Measurements from ENCODE around the gene MANBA.

Gene MANBA

GRCh38 chr4:102760645-102761295, at the start of gene MANBA:
Gene MANBA, minus strand, starts transcription at chr4:102760968. Its CDS starts 74 bp downstream, at chr4:102760894.
- H3K4me3 ChIP-seq (ENCODE audit: low read depth, low read length), result peak within 1 kb of the TSS; percentile 79
- no peaks in the 10 kb centered on the region; the same call in 1 of the 2 replicates for H3K4me1 ChIP-seq (ENCODE audit: control insufficient read depth, insufficient read depth, low read length)
- H3K36me3 ChIP-seq (ENCODE audit: control insufficient read depth in 2 of 2, insufficient read depth in 1 of 2, low read length in 2 of 2), result no peaks in the 10 kb centered on the region
- ChIA-PET POLR2A (interaction anchor here (0.5 to 1.7 kb wide), 8 partner anchors 9 to 547 kb away, joined by 3 to 17 read pairs (median 4); partner anchors contain the start of genes CISD2 and UBE2D3), CTCF (interaction anchor here (0.7 kb wide), 1 partner anchor 271 kb away, joined by 4 read pairs; no protein-coding TSS in a partner anchor)
- peak within 1 kb of the TSS; percentile 42; the same call in 1 of the 2 replicates for H3K27ac ChIP-seq (ENCODE audit: extremely low read depth, low read depth, low read length)
- no peaks in the 10 kb centered on the region for H3K9me3 ChIP-seq (ENCODE audit: control insufficient read depth, insufficient read depth, low read depth, low read length)
- TF ChIP-seq ZSCAN30 (tag by site-specific recombination; IDR thresholded peaks at IDR 0.05) (0 out of 2 replicates have a peak, but pooled peaks have one; percentile 22), ZNF548 (tag by site-specific recombination; IDR thresholded peaks at IDR 0.05) (peak; percentile 93), REPIN1 (tag by site-specific recombination; IDR thresholded peaks at IDR 0.05; ENCODE audit: low read depth) (no peak), ZNF449 (tag by site-specific recombination; IDR thresholded peaks at IDR 0.05) (peak; percentile 60), GLIS1 (tag by site-specific recombination; IDR thresholded peaks at IDR 0.05) (peak; percentile 56; the same call in 1 of the 2 replicates), KLF9 (tag by site-specific recombination; IDR thresholded peaks at IDR 0.05; ENCODE audit: low read depth) (peak; percentile 86), ZNF398 (tag by site-specific recombination; IDR thresholded peaks at IDR 0.05) (0 out of 2 replicates have a peak, but pooled peaks have one; percentile 54), ZNF311 (tag by site-specific recombination; IDR thresholded peaks at IDR 0.05; ENCODE audit: borderline replicate concordance) (no peak), ZNF555 (tag by site-specific recombination; conservative IDR thresholded peaks at IDR 0.05) (no peak), ZNF600 (tag by site-specific recombination; IDR thresholded peaks at IDR 0.05) (peak; percentile 63), KLF8 (tag by site-specific recombination; IDR thresholded peaks at IDR 0.05) (peak; percentile 82), AEBP2 (tag by site-specific recombination; IDR thresholded peaks at IDR 0.05; ENCODE audit: borderline replicate concordance) (no peak), ZNF423 (tag by site-specific recombination; IDR thresholded peaks at IDR 0.05) (no peak), ZNF394 (tag by site-specific recombination; IDR thresholded peaks at IDR 0.05; ENCODE audit: borderline replicate concordance) (peak; percentile 84; the same call in 1 of the 2 replicates), SP7 (tag by site-specific recombination; IDR thresholded peaks at IDR 0.05) (peak; percentile 64), ZNF155 (tag by site-specific recombination; IDR thresholded peaks at IDR 0.05) (no peak), PRDM4 (tag by site-specific recombination; IDR thresholded peaks at IDR 0.05) (no peak), ZBTB10 (tag by site-specific recombination; IDR thresholded peaks at IDR 0.05) (no peak), KLF1 (tag by site-specific recombination; IDR thresholded peaks at IDR 0.05) (peak; percentile 77), SP2 (tag by site-specific recombination; IDR thresholded peaks at IDR 0.05) (peak; percentile 54), ZBTB48 (tag by site-specific recombination; IDR thresholded peaks at IDR 0.05) (peak; percentile 97), ZFP37 (tag by site-specific recombination; IDR thresholded peaks at IDR 0.05) (0 out of 2 replicates have a peak, but pooled peaks have one; percentile 56), KLF10 (tag by site-specific recombination; IDR thresholded peaks at IDR 0.05) (peak; percentile 86), ZBTB17 (tag by site-specific recombination; IDR thresholded peaks at IDR 0.05) (peak; percentile 58; the same call in 1 of the 2 replicates), PATZ1 (tag by site-specific recombination; IDR thresholded peaks at IDR 0.05) (peak; percentile 73)
